Measurements from ENCODE around the gene HNRNPD.

- TF ChIP-seq CTCF (IDR thresholded peaks at IDR 0.05) (no peak), POLR2A (IDR thresholded peaks at IDR 0.05) (no peak)
These were observed 38.7 kb downstream of the HNRNPD start for GRCh38 chr4:82335043-82335442.

Measured in Peyer's patch (tissue), 4 donors.